WERI-Rb-1 (cell line): ENCODE measurements around the gene ZNF431.

ENCODE experiments used
- DNase-seq: peaks from one replicate; pipeline ENCODE4 v3.0.0-alpha.2; 2020
- H3K27ac ChIP-seq: fragments of 250-450 bp; sonication (Bioruptor Pico); 2 replicates; pipeline ENCODE4 v1.5.1; 2020; ENCODE audit warnings: mild to moderate bottlenecking, moderate library complexity
- H3K27me3 ChIP-seq: fragments of 250-450 bp; sonication (Bioruptor Pico); 2 replicates; pipeline ENCODE4 v1.5.1; 2021; ENCODE audit warnings: mild to moderate bottlenecking, low read depth, moderate library complexity; ENCODE audit not compliant: insufficient read depth, severe bottlenecking
- H3K36me3 ChIP-seq: fragments of 250-450 bp; sonication (Bioruptor Pico); 2 replicates; pipeline ENCODE4 v1.5.1; 2020; ENCODE audit warnings: mild to moderate bottlenecking, moderate library complexity
- H3K4me3 ChIP-seq: 2 replicates; pipeline ENCODE4 v1.5.1; 2011; ENCODE audit warnings: low read depth, mild to moderate bottlenecking, control low read depth, low read length
- H3K9me3 ChIP-seq: fragments of 250-450 bp; sonication (Bioruptor Pico); 2 replicates; pipeline ENCODE4 v1.5.1; 2021; ENCODE audit warnings: mild to moderate bottlenecking, moderate library complexity; ENCODE audit not compliant: severe bottlenecking
- CTCF ChIP-seq: IDR thresholded peaks from 2 replicates; pipeline ENCODE4 v1.5.1; 2011; ENCODE audit warnings: low read depth, mild to moderate bottlenecking, control low read depth, inconsistent platforms, low read length

ZNF431 gene

DNA sequence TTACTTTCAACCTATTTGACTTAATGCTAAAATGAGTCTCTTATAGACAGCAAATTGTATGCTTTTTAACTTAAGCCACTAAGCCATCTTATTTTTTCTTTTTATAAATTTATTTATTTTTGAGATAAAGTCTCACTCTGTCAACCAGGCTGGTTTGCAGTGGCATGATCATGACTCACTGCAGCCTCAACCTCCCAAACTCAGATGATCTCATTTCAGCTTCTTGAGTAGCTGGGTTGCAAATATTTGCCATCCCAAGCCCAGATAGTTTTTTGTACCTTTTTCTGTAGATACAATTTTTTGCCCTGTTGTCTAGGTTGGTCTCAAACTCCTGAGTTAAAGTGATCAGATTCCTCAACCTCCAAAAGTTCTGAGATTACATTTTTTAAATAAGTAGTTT is 32.7 kb upstream of the ZNF431 start:
- no peaks in the 10 kb centered on the region for H3K27me3 ChIP-seq
- no peak overlapping the region for H3K4me3 ChIP-seq
- H3K9me3 ChIP-seq, result no peaks in the 10 kb centered on the region
- DNase-seq, result no peak
- no peak overlapping the region for H3K27ac ChIP-seq
- no peak for TF ChIP-seq CTCF
- H3K36me3 ChIP-seq, result peaks cover 6% of the 10 kb centered on the region

DNA sequence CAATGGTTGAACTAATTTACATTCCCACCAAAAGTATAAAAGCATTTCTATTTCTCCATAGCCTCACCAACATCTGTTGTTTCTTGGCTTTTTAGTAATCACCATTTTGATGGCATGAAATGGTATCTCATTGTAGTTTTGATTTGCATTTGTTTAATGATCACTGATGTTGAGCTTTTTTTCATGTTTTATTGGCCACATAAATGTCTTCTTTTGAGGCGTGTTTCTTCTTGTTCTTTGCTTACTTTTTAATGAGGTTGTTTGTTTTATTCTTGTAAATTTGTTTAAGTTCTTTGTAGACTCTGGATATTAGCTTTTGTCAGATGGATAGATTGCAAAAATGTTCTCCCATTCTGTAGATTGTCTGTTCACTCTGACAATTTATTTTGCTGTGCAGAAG is 31.7 kb upstream of the ZNF431 start:
- H3K27me3 ChIP-seq, result no peaks in the 10 kb centered on the region
- H3K9me3 ChIP-seq, result no peaks in the 10 kb centered on the region
- no peak overlapping the region for H3K27ac ChIP-seq
- H3K4me3 ChIP-seq, result no peak overlapping the region
- no peak for TF ChIP-seq CTCF
- DNase-seq, result no peak
- H3K36me3 ChIP-seq, result peaks cover 6% of the 10 kb centered on the region

GRCh38 chr19:21115430-21115829 is 26.4 kb upstream of the ZNF431 start:
- no peak for DNase-seq
- peaks cover 4% of the 10 kb centered on the region; the same call in 1 of the 2 replicates for H3K36me3 ChIP-seq
- no peak for TF ChIP-seq CTCF
- H3K27me3 ChIP-seq, result no peaks in the 10 kb centered on the region
- H3K4me3 ChIP-seq, result no peak overlapping the region
- peaks cover 6% of the 10 kb centered on the region for H3K9me3 ChIP-seq
- H3K27ac ChIP-seq, result no peak overlapping the region

DNA sequence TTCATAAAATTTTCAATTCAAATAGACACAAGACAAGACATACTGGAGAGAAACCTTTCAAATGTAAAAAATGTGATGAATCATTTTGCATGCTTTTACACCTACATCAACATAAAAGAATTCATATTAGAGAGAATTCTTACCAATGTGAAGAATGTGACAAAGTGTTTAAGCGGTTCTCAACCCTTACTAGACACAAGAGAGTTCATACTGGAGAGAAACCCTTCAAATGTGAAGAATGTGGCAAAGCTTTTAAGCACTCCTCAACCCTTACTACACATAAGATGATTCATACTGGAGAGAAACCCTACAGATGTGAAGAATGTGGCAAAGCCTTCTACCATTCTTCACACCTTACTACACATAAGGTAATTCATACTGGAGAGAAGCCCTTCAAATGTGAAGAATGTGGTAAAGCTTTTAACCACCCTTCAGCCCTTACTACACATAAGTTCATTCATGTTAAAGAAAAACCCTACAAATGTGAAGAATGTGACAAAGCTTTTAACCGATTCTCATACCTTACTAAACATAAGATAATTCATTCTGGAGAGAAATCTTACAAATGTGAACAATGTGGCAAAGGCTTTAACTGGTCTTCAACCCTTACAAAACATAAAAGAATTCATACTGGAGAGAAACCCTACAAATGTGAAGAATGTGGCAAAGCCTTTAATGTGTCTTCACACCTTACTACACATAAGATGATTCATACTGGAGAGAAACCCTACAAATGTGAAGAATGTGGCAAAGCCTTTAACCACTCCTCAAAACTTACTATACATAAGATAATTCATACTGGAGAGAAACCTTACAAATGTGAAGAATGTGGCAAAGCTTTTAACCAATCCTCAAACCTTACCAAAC is 24.6 kb upstream of the ZNF431 start:
- Histone ChIP-seq H3K27me3 (no peaks in the 10 kb centered on the region), H3K9me3 (peaks cover 6% of the 10 kb centered on the region), H3K4me3 (no peak overlapping the region), H3K27ac (no peak overlapping the region), H3K36me3 (peaks cover 4% of the 10 kb centered on the region; the same call in 1 of the 2 replicates)
- no peak for TF ChIP-seq CTCF
- DNase-seq, result no peak

- H3K27me3 ChIP-seq, result no peaks in the 10 kb centered on the region
- H3K4me3 ChIP-seq, result no peak overlapping the region
- no peak for TF ChIP-seq CTCF
- no peak overlapping the region for H3K27ac ChIP-seq
- no peaks in the 10 kb centered on the region for H3K36me3 ChIP-seq
- no peaks in the 10 kb centered on the region for H3K9me3 ChIP-seq
- no peak for DNase-seq
Observed at GRCh38 chr19:21126078-21126477, 15.8 kb upstream of the ZNF431 start.

DNA sequence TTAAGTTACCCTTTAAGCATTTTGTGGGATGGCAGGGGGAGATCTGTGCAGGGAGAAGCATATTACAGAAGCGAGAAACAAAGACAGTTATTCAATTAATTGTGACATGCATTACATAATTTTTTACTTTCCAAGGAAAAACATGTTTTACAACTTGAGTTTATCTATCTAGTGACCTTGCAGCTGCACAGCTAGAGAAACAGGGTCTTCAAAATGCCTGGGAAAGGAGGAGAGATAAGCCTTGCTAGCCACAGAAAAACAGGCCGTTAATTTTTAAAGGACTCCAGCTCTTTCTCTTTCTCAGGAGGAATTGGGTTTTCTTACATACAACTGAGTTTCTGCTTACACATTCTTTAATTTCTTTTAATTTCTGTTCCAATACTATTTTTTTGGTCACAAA is 14.8 kb upstream of the ZNF431 start:
- Histone ChIP-seq H3K4me3 (no peak overlapping the region), H3K27me3 (no peaks in the 10 kb centered on the region), H3K36me3 (no peaks in the 10 kb centered on the region), H3K27ac (no peak overlapping the region), H3K9me3 (no peaks in the 10 kb centered on the region)
- DNase-seq, result no peak
- TF ChIP-seq CTCF, result no peak
